GM21390 (cell line): Measurements from ENCODE around the gene SLC6A18.

Source experiments
- ATAC-seq: cut with Tn5 transposase; IDR thresholded peaks from one replicate; pipeline ENCODE4 v1.9.1; 2021; ENCODE audit not compliant: unreplicated experiment

Gene SLC6A18

GRCh38 chr5:1187234-1187949, 37.8 kb upstream of the SLC6A18 start:
- ATAC-seq = no peak

DNA sequence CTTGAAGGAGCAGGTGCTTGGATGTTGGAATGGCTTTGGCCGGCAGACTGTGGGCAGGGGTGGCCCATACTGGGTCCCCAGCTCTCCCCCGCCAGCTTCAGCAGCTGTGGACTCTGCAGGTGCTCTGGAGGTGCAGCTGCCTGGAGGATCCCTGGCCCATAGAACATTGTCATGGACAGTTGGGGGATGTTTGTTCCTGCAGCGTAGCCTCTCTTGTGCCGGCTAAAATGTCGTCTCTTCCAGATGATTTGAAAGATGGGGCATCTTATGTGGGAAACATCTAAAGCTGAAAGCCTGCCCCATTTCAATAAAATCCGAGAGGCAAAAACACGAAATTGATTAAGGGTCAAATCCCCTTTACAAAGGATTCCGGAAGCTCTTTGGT, 37.2 kb upstream of the SLC6A18 start:
- ATAC-seq = no peak

DNA sequence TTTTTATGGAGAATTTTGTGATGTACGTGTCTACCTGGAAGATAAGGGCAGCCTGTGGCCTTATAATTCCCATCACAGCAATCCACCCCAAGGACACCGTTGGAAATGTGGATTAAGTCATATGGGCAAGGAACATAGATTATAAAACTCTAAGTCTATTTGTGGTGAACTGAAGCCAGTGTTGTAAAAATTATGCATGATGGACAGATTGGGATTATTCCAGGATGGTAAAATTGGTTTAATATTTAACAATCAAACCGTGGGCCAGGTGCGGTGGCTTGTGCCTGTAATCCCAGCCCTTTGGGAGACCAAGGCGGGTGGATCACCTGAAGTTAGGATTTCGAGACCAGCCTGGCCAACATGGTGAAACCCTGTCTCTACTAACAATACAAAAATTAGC, 36.7 kb upstream of the SLC6A18 start:
- ATAC-seq = no peak

DNA sequence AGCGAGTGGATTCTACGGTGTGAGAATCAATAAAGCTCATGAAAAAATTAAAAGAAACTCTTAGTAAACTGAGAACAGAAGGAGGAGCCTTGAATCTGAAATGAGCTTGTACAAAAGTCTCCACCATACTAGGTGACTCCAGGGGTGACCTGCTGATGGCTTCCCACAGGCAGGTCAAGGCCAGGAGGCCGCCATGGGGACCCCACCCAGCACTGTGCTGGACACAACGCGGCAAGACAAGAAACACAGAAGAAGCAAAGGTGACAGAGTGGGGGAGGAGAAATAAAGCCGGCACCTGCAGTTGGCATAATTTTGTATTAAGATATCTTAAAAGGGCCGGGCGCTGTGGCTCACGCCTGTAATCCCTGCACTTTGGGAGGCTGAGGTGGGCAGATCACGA, 35.9 kb upstream of the SLC6A18 start:
- no peak for ATAC-seq

- no peak for ATAC-seq
Measured at GRCh38 chr5:1190278-1190677, 34.9 kb upstream of the SLC6A18 start.

GRCh38 chr5:1190837-1191239, 34.3 kb upstream of the SLC6A18 start:
- no peak for ATAC-seq

DNA sequence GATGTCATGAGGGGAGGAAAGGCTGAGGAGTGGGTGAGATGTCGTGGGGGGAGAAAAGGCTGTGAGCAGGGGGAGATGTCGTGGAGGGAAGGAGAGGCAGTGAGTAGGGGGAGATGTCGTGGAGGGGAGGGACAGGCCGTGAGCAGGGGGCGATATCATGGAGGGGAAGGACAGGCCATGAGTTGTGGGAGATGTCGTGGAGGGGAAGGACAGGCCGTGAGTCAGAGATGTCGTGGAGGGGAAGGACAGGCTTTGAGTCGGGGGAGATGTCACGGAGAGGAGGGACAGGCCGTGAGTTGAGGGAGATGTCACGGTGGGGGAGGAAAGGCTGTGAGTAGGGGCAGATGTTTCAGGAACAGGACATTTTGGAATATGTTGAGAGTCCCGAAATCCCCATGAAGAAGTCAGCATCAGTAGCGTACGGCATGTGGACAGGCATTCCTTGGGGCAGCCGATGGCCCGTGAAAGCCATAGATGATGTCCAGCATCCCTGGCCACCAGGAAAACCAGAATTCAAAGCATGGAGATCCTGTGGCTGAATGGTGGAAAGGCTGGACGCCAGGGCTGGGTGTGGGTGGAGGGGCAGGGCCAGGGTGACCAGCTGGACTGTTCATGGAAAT, 32.1 kb upstream of the SLC6A18 start:
- no peak for ATAC-seq

- ATAC-seq = no peak
Measured at GRCh38 chr5:1193591-1193985, 31.6 kb upstream of the SLC6A18 start.

- no peak for ATAC-seq
Measured at GRCh38 chr5:1194378-1194777, 30.8 kb upstream of the SLC6A18 start.

- no peak for ATAC-seq
Measured at GRCh38 chr5:1195439-1195838, 29.7 kb upstream of the SLC6A18 start.

DNA sequence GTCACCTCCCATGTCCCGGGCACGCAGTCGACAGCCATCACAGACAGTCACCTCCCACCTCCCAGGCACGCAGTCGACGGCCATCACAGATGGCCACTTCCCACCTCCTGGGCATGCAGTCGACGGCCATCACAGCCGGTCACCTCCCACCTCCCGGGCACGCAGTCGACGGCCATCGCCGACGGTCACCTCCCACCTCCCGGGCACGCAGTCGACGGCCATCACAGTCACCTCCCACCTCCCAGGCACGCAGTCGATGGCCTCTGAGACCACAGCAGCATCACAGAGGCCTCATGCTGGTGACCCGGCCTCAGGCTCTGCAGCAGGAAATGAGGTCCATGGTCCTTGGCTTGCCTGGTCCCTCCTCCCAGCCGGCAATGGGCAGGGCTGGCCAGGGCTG, 29.3 kb upstream of the SLC6A18 start:
- no peak for ATAC-seq

DNA sequence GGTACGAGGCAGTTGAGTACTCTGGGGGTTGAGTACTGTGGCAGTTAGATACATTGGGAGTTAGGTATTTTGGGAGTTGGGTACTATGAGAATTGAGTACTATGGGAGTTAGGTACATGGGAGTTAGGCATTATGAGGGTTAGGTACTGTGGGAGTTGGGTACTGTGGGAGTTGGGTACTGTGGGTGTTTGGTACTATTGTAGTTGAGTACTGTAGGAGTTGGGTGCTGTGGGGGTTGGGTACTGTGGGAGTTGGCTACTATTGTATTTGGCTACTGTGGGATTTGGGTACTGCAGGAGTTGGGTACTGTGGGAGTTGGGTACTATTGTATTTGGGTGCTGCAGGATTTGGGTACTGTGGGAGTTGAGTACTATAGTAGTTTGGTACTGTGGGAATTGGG, 28.6 kb upstream of the SLC6A18 start:
- no peak for ATAC-seq

DNA sequence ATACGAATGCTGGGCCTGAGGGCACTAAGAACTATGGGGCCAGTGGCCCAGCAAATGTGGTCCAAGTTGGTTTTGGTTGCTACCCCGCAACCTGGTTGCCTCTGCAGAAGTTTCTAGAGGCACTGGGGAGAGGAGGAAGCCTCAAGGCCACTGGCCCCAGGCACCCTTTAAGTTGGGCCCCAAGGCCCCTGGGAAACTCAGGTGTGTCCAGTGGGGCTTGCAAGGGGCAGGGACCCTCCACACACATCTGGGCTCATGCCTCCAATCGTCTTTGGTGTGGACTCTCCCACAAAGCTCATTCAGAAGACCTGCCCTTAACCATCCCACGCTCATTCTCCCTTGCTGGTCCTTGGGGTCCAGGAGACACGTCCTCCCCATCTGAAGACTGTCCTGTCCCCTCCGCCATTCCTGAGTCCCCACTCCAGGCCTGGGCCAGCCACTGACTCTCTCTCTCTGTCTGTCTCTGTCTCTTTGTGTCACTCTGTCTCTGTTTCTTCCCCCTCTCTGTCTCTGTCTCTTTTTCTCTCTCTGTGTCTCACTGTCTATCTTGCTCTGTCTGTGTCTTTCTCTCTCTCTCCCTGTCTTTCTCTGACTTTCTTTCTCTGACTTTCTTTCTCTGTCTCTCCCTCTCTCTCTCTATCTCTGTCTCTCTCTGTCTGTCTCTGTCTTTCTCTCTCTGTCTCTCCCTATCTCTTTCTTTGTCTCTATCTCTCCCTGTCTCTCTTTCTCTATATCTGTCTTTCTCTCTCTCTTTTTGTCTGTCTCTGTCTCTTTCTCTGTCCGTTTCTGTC, 27.1 kb upstream of the SLC6A18 start:
- no peak for ATAC-seq

GRCh38 chr5:1199340-1199648, 25.9 kb upstream of the SLC6A18 start:
- no peak for ATAC-seq

GRCh38 chr5:1199649-1200494, 25.3 kb upstream of the SLC6A18 start:
- no peak for ATAC-seq

- ATAC-seq = no peak
Measured at GRCh38 chr5:1200495-1201326, 24.5 kb upstream of the SLC6A18 start.

DNA sequence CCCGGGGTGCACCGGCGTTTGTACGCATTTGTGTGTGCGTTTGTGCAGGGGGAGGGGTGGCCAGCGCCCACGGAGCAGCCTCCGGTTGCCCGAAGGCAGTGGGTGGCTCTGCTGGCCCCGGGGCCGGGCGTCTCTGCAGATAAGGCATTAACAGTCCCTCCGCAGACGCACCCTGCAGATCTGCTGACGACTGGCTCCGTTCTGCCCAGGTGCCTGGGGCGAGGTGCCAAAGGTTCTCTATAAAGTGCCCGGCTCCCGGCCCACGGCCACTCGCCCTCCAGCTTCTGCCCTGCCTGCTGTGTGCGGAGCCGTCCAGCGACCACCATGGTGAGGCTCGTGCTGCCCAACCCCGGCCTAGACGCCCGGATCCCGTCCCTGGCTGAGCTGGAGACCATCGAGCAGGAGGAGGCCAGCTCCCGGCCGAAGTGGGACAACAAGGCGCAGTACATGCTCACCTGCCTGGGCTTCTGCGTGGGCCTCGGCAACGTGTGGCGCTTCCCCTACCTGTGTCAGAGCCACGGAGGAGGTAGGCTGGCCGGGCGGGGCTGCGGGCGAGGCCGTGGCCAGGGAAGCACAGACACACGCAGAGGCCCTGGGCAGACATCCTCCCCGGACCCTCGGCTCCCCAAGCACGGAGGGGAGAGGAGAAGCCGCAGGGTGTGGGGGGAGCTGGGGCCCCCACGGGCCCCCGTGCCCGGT, 23.7 kb upstream of the SLC6A18 start, which contains the start of gene SLC6A19:
Gene SLC6A19, plus strand, starts transcription at position 269 of the 699 bp plus-strand sequence. Its CDS starts 56 bp downstream, at position 325.
- ATAC-seq = no peak

GRCh38 chr5:1202026-1202797, 23.0 kb upstream of the SLC6A18 start:
- no peak for ATAC-seq

GRCh38 chr5:1202798-1203185, 22.4 kb upstream of the SLC6A18 start:
- no peak for ATAC-seq
